Measurements from ENCODE around the gene GOLT1A. TPM values are rescaled to one million over a fixed set of nuclear protein-coding genes. Genes with fewer than 3 reads are reported as not detected.

The GOLT1A gene
- total RNA-seq, 3 donors from 2014 or later: 2.5 to 11.4 (median 3.9) TPM

- intact Hi-C loops (cut with DNase I, micrococcal nuclease): no loop called here
- no peak for DNase-seq
- Histone ChIP-seq H3K9me3 (no peaks in the 10 kb centered on the region), H3K4me3 (no peak overlapping the region), H3K4me1 (ENCODE audit: low read depth) (peaks cover 4% of the 10 kb centered on the region), H3K36me3 (ENCODE audit: low read depth) (no peaks in the 10 kb centered on the region)
- ATAC-seq: no peak
- TF ChIP-seq CTCF (IDR thresholded peaks at IDR 0.05): no peak
Measured at GRCh38 chr1:204221271-204221670, 7.5 kb upstream of the GOLT1A start.

GRCh38 chr1:204219971-204220616 lies 6.3 kb upstream of the GOLT1A start:
- no peak for DNase-seq
- Histone ChIP-seq H3K9me3 (no peaks in the 10 kb centered on the region), H3K4me1 (ENCODE audit: low read depth) (no peaks in the 10 kb centered on the region), H3K4me3 (no peak overlapping the region), H3K36me3 (ENCODE audit: low read depth) (no peaks in the 10 kb centered on the region)
- no peak for ATAC-seq
- no peak for TF ChIP-seq CTCF (IDR thresholded peaks at IDR 0.05)
- intact Hi-C loops (cut with DNase I, micrococcal nuclease): no loop called here

- no peak overlapping the region for H3K4me3 ChIP-seq
- DNase-seq (no peak), ATAC-seq (no peak)
- no peak for TF ChIP-seq CTCF (IDR thresholded peaks at IDR 0.05)
- H3K4me1 ChIP-seq (ENCODE audit: low read depth): peaks cover under 1% of the 10 kb centered on the region
- H3K36me3 ChIP-seq (ENCODE audit: low read depth): no peaks in the 10 kb centered on the region
- intact Hi-C loops (cut with DNase I, micrococcal nuclease): no loop called here
- no peaks in the 10 kb centered on the region for H3K9me3 ChIP-seq
Measured at GRCh38 chr1:204218552-204218951, 4.8 kb upstream of the GOLT1A start.

- intact Hi-C loops (cut with DNase I, micrococcal nuclease): no loop called here
- peaks cover 2% of the 10 kb centered on the region for H3K4me1 ChIP-seq (ENCODE audit: low read depth)
- no peaks in the 10 kb centered on the region for H3K36me3 ChIP-seq (ENCODE audit: low read depth)
- H3K9me3 ChIP-seq: no peaks in the 10 kb centered on the region
- DNase-seq: no peak
- no peak for ATAC-seq
- no peak for TF ChIP-seq CTCF (IDR thresholded peaks at IDR 0.05)
- H3K4me3 ChIP-seq: no peak overlapping the region
Measured at GRCh38 chr1:204217648-204218000, 3.8 kb upstream of the GOLT1A start.

- Histone ChIP-seq H3K4me1 (ENCODE audit: low read depth) (peaks cover 2% of the 10 kb centered on the region), H3K4me3 (no peak overlapping the region), H3K9me3 (no peaks in the 10 kb centered on the region), H3K36me3 (ENCODE audit: low read depth) (no peaks in the 10 kb centered on the region)
- intact Hi-C loops (cut with DNase I, micrococcal nuclease): no loop called here
- no peak for DNase-seq
- ATAC-seq: no peak
- TF ChIP-seq CTCF (IDR thresholded peaks at IDR 0.05): no peak
Measured at GRCh38 chr1:204216880-204217647, 3.3 kb upstream of the GOLT1A start.
